Kidney glomerular epithelial cell (primary cell): ENCODE data around the gene TP73.

ENCODE experiments used
- DNase-seq: peaks from one replicate; lab custom pipeline; 2025; lab: John Stamatoyannopoulos, UW

The TP73 gene

GRCh38 chr1:3651930-3652547 is at the start of gene TP73:
TSS of gene TP73 (plus strand) at chr1:3652516. CDS start at chr1:3682366, 29,850 bp downstream.
- DNase-seq = no peak

DNA sequence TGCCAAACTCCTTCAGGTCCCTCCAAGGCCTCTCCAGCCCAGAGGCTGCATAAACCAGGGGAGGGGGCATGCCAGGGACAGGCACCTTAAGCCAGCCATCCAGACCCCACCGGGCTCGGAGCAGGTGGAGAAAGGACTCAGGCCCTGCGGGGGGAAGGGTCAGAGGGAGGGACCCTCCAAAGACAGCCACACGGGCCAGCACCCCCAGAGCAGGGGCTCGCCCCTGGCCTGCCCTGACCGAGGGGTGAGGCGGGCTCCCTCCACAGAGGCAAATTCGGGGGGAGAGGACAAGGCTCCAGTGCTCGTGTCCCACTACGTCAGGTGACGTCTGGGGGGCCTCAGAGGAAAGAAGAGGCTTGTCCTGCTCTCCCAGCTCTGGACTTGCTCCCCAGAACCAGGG is 49.2 kb upstream of the TP73 start:
- no peak for DNase-seq

GRCh38 chr1:3603571-3604467 is 48.5 kb upstream of the TP73 start:
- no peak for DNase-seq

- no peak for DNase-seq
These were observed 47.8 kb upstream of the TP73 start for GRCh38 chr1:3604468-3604974.

GRCh38 chr1:3604997-3605823 is 47.1 kb upstream of the TP73 start:
- no peak for DNase-seq

GRCh38 chr1:3606779-3607702 is 45.3 kb upstream of the TP73 start:
- no peak for DNase-seq

GRCh38 chr1:3607703-3608065 is 44.6 kb upstream of the TP73 start:
- no peak for DNase-seq

- DNase-seq = no peak
These were observed 44.2 kb upstream of the TP73 start for GRCh38 chr1:3608154-3608553.

DNA sequence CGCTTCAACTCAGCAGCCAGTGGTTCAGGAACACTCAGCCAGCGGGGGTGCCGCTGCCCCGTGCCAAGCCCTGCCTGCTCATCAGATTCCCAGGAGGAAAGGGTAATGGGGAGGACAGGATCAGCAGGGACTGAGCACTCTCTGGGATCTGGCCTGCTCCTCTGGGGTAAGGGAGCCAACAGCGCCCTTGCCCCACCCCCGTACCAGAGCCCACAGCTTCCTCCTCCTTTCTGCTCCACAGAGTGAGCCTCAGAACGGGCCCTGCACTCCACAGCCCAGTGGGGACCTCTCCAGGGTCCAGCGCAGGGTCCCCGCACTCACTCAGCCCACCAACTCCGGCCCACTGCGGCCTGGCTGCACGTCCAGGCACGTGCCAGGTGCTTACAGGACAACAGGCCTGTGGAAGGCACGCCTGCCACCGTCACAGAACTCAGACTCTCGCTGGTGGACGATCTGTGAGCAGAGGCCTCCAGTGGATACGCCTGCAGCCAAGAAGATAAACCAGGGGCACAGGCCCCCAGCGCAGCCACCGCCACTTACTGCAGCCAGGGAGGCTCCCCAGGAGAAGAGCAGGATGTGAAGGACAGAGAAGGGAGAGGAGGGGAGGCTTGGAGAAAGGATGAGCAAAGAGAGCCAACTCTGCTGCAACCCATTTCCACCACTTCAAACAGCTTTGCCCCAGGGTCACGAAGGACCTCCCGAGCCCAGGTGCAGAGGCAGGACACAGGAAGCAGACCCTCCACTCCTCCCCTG is 43.1 kb upstream of the TP73 start:
- DNase-seq = no peak

- DNase-seq = no peak
These were observed 42.4 kb upstream of the TP73 start for GRCh38 chr1:3609769-3610526.

GRCh38 chr1:3610527-3611169 is 41.7 kb upstream of the TP73 start:
- no peak for DNase-seq

GRCh38 chr1:3611170-3612019 is 40.9 kb upstream of the TP73 start, which contains the start of gene MEGF6:
TSS of gene MEGF6 (minus strand) at chr1:3611508. CDS start at chr1:3611268, 240 bp downstream.
- DNase-seq = no peak

DNA sequence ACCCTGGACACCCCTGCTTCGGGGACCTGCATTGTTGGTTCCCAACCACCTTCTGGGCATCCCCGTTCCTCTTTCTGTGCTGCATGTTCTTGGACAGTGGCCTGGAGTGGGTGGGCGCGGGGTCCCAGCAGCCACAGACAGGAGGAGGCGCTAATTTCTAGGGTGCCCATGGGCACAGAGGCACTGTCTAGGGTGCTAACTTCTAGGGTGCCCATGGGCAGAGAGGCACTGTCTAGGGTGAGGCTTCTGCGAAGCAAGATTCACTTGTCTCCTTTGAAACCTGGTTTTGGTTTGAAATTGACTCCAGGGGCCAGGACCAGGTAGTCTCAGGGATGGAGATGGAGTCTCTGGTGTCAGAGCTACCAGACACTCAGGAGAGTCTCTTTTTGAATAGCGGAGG is 40.2 kb upstream of the TP73 start:
- no peak for DNase-seq

GRCh38 chr1:3614755-3615742 is 37.3 kb upstream of the TP73 start:
- no peak for DNase-seq

DNA sequence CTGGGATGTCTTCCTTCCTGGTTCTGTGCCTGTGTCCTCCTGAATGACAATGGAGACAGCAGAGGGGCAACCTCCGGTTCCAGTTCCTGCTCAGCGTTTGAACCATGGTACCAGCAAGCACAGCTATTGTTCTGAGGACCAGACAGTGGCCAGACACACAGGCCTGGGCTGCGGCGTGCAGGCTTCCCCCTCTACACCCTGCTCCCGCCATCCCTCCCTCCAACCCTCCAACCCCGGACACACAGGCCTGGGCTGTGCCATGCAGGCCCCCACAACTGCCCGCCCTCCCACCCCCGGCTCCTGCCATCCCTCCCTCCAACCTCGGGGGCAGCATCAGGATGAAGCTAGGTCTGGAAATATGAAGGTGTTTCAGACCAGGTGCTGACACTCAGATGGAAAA is 35.5 kb upstream of the TP73 start:
- no peak for DNase-seq

- DNase-seq = no peak
These were observed 34.4 kb upstream of the TP73 start for GRCh38 chr1:3617806-3618345.

DNA sequence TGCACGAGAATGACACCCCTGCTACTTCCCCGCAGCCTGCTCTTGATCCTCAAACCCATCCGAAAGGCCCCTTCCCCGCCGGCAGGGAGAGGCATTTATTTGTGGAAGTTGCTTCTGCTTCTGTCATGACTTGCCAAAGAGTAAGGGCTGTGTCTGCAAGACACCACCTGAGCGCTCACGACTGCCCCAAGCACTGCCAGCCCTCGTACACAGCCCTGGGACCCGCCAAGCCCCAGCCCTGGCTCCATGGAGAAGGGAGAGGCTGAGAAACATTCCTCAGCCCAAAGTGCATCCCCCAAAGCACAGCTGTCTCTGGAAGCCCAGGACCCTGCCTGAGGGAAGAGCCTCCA is 33.8 kb upstream of the TP73 start:
- DNase-seq = no peak
